ENCODE results near the gene AEBP2.

GRCh38 chr12:19496219-19496878, 57.1 kb downstream of the AEBP2 start:
- TF ChIP-seq SIRT6 (IDR thresholded peaks at IDR 0.05; ENCODE audit: low read depth, low read length) (no peak), POLR2AphosphoS5 (IDR thresholded peaks at IDR 0.05; ENCODE audit: control insufficient read depth, insufficient read depth, low read depth, low read length) (no peak), EZH2 (IDR thresholded peaks at IDR 0.05; ENCODE audit: borderline replicate concordance, low read depth, low read length) (no peak), CTCF (IDR thresholded peaks at IDR 0.05 in 2 of 3, conservative IDR thresholded peaks at IDR 0.05 in 1 of 3; ENCODE audit: insufficient read depth in 2 of 3, low read depth in 1 of 3, low read length in 3 of 3) (no peak)

Data from K562 (cell line).